HG02938 (cell line): ENCODE measurements around the gene KCNAB1.
"Not testable (repeated sequence)": the region's sequence is repeated elsewhere in the genome, so short reads cannot be mapped to it uniquely, and the experiment has no call there.

Experiments
- ATAC-seq: cut with Tn5 transposase; IDR thresholded peaks from one replicate; pipeline ENCODE4 v1.9.1; 2021; ENCODE audit warnings: mild to moderate bottlenecking, moderate library complexity; ENCODE audit not compliant: unreplicated experiment

The KCNAB1 gene

GRCh38 chr3:156259896-156260295 is 139.5 kb downstream of the KCNAB1 start:
- ATAC-seq: no peak

- ATAC-seq: no peak
Observed at GRCh38 chr3:156260331-156260730, 140.0 kb downstream of the KCNAB1 start.

- no peak for ATAC-seq
Observed at GRCh38 chr3:156264771-156265170, 144.4 kb downstream of the KCNAB1 start.

- no peak for ATAC-seq
Observed at GRCh38 chr3:156271508-156271907, 151.1 kb downstream of the KCNAB1 start.

DNA sequence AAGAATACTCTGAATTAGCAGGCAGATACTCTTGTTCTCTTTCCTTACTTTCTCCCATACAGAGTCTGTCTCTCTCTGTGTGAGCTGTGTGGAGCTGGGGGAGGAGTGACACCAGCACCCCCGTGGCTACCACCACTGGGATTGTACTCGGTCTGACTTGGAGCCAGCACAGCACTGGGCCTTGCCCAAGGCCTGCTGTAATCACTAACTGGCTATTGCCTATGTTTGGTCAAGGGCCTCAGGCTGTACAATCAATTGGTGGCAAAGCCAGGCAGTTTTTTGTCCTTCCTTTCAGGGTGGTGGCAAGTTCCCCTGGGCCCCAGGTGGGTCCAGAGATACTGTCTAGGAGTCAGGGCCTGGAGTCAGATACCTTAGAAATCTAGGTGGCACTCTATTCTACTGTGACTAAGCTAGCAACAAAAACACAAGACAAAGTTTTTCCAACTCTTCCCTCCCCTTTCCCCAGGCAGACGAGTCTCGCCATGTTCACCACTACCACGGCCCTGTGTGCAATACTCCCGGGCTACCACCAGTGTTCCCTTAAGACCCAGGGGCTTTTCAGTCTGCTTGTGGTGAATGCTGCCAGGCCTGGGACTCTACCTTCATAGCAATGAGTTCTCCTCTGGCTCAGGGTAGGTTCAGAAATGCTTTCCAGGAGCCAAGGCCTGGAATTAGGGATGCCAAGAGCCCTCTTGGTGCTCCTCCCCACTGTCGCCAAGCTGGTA is 151.8 kb downstream of the KCNAB1 start:
- ATAC-seq: no peak

- ATAC-seq: no peak
Observed at GRCh38 chr3:156273111-156273694, 152.8 kb downstream of the KCNAB1 start.

DNA sequence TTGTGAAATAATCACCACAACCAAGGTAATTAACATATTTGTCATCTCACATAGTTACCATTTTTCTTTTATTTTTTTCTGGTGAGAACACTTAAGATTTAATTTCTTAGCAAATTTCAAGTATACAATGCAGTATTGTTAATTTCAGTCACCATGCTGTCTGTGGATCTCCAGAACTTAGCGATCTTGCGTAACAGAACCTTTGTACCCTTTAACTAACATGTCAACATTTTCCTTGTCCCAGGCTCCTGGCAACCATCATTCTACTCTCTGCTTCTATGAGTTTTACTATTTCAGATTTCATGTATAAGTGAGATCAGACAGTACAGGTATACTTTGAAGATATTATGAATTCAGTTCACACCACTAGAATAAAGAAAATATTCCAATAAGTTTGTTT is 154.4 kb downstream of the KCNAB1 start:
- no peak for ATAC-seq

DNA sequence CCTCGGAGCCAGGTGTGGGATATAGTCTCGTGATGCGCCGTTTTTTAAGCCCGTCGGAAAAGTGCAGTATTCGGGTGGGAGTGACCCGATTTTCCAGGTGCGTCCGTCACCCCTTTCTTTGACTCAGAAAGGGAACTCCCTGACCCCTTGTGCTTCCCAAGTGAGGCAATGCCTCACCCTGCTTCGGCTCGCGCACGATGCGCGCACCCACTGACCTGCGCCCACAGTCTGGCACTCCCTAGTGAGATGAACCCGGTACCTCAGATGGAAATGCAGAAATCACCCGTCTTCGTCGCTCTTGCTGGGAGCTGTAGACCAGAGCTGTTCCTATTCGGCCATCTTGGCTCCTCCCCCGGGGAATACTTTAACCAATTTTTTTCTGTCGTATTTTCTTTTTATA is 164.3 kb downstream of the KCNAB1 start:
- not testable (repeated sequence) for ATAC-seq

DNA sequence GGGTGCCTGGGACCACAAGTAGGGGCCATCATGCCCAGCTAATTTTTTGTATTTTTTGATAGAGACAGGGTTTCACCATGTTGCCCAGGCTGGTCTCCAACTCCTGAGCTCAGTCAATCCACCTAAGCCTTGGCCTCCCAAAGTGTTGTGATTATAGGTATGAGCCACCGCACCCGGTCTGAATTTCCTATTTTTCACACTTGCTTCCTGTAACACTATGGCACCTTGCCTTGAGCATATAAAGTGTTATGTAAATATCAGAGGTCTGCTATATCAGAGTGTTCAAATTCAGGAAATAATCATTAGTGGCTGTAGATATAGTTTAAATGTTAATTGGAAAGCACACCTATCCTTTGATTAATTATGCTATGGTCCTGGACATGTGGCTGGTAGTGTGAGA is 165.2 kb downstream of the KCNAB1 start:
- ATAC-seq: no peak

DNA sequence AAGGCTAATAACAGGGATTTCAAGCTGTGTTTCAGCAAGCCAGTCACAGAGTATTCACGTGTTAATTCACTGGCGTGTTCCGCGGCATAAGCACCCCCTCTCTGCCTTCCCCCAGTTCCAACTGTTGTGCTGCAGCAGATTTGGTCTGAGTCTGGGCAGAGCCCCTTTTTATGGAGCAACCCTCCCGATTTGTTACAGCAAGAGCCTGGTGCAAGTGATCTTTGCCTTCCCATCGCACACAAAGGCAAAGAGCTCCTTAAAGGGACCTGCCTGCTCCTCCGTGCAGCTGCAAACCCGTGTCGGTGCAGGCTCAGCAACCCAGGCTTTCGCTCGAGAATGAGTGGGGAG is 170.5 kb downstream of the KCNAB1 start:
- no peak for ATAC-seq

DNA sequence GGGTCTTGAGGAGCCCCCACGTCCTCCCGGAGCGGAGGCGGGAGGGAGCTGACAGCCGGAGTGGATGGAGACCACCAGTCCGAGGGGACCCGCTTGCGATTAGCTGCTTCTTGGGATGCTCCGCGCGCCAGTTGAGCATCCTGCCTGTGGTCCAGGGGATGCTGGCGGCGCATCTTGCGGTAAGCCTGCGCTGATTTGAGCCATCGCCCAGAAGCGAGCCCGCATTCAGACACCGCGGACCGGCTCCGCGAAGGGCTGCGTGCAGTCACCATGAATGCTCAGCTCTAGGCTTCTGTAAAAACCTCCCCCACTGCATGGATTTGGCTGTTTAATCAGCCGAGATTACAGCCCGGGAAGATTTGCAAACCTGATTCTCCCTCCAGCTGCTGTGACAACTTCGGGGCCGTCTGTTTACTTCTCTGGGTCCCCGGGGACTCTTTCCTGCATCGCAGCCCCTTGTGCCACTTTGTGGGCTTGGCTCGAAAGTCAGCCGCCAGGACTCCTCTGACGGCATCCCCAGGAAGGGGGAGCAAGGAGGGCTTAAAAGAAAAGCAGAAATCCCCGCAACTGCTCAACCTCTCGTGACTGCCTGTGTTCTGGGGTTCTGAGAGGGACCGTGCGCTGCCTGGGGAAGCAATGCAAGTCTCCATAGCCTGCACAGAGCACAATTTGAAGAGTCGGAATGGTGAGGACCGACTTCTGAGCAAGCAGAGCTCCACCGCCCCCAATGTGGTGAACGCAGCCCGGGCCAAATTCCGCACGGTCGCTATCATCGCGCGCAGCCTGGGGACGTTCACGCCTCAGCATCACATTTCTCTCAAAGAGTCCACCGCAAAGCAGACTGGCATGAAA is 171.1 kb downstream of the KCNAB1 start:
- no peak for ATAC-seq

GRCh38 chr3:156293566-156293965 is 173.2 kb downstream of the KCNAB1 start:
- no peak for ATAC-seq

GRCh38 chr3:156297582-156297981 is 177.2 kb downstream of the KCNAB1 start:
- no peak for ATAC-seq

DNA sequence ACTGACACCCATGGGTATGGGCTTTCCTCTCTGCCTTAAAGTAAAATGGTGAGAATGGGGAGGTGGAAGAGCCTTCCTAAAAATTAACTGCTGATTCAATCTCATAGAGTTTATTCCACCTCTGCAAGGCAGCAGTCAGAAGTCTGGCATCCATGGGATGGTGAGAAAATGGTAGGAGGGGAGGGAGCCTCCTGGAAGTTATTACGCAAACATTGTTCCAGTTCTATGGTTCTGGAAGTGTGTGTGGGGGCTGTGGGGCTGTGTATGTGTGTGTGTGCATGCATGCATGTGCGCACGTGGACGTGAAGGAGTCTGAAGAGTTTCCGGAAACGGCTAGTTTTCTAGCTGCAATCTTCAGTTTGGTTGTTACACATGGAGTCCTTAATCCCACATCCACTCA is 177.6 kb downstream of the KCNAB1 start:
- ATAC-seq: no peak

DNA sequence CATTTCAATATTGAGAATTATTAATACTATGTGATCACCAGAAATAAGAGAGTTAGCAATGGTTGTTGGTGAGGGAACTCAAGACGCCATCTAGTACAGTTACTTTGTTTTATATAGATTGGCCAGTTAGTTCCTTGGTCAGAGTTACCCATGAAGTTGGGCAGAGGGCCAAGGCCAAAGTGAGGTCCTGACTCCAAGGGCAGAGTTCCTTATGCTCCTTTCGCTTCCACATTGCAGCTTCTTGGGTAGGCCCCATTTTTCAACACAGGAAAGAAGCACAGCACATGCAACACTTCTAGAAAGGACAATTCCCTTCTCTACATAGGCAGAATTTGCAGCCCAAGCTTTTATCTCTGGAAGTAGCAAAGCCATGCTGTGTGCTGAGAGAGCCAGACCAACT is 178.6 kb downstream of the KCNAB1 start:
- ATAC-seq: no peak

DNA sequence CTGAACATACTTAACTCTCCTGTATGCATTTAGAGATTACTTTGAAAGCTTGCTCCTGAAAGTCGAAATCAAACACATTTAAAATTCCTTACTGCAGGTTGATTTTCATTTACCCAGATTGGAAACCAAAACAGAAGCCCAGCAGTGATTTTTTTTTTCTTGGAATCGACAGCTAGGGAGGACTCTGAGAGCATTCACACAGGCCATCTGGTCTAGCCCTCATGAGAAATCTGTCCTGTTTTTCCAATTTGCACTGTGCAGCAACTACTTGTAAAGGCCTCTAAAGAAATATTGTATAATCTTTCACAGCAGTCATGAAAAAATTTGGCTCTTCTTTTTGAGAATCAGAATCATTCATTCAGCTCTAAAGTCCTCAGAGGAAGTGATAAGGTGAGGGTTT is 179.2 kb downstream of the KCNAB1 start:
- ATAC-seq: no peak

- no peak for ATAC-seq
Observed at GRCh38 chr3:156300371-156300770, 180.0 kb downstream of the KCNAB1 start.

GRCh38 chr3:156300929-156301840 is 180.8 kb downstream of the KCNAB1 start:
- no peak for ATAC-seq

- no peak for ATAC-seq
Observed at GRCh38 chr3:156303001-156303707, 182.8 kb downstream of the KCNAB1 start.

GRCh38 chr3:156304406-156304805 is 184.0 kb downstream of the KCNAB1 start:
- no peak for ATAC-seq
